ENCODE results near the gene STRAP. TPM values are rescaled to one million over a fixed set of nuclear protein-coding genes. Genes with fewer than 3 reads are reported as not detected.
"Not testable (repeated sequence)": the region's sequence is repeated elsewhere in the genome, so short reads cannot be mapped to it uniquely, and the experiment has no call there.

STRAP gene
- total and polyA plus RNA-seq, 2 donors (not counting 1 experiment from before 2014, with no cell fraction given) = 44.4 to 49.0 TPM

- CTCF ChIA-PET = no interaction called here
- H3K4me3 Mint-ChIP-seq = no peak overlapping the region
Measured at GRCh38 chr12:15942475-15942874, 60.3 kb downstream of the STRAP start.

GRCh38 chr12:15943519-15943918 is 61.3 kb downstream of the STRAP start:
- H3K9me3 ChIP-seq (ENCODE audit: control extremely low read depth in 1 of 3, control insufficient read depth in 2 of 3, insufficient read depth in 1 of 3, low read length in 2 of 3); H3K27me3 ChIP-seq (replicated peaks in 1 of 4; ENCODE audit: control extremely low read depth in 1 of 4, control insufficient read depth in 3 of 4, insufficient read depth in 4 of 4, low read length in 3 of 4); H3K4me1 ChIP-seq (ENCODE audit: control insufficient read depth in 2 of 2, insufficient read depth in 2 of 2, low read length in 2 of 2); H3K27ac ChIP-seq (ENCODE audit: low read length in 2 of 2); H2AFZ ChIP-seq (ENCODE audit: insufficient read depth, low read depth, low read length, poor library complexity, severe bottlenecking); CTCF ChIA-PET; H3K4me3 Mint-ChIP-seq; H3K27me3 Mint-ChIP-seq; intact Hi-C loops (cut with micrococcal nuclease); H3K36me3 ChIP-seq (replicated peaks in 1 of 2; ENCODE audit: control extremely low read depth in 1 of 2, control insufficient read depth in 1 of 2, extremely low read depth in 1 of 2, insufficient read depth in 2 of 2, low read length in 1 of 2); H3K4me2 ChIP-seq (replicated peaks; ENCODE audit: low read depth, low read length, poor library complexity, severe bottlenecking); POLR2A ChIA-PET; ATAC-seq (ENCODE audit: low read depth); H3K9ac ChIP-seq (ENCODE audit: low read length); H3K4me3 ChIP-seq (ENCODE audit: control extremely low read depth in 1 of 5, extremely low read depth in 1 of 5, insufficient read depth in 1 of 5, low read depth in 2 of 5, low read length in 4 of 5); H3K27ac Mint-ChIP-seq; DNase-seq; H3K9me3 Mint-ChIP-seq (ENCODE audit: insufficient read depth); H4K20me1 ChIP-seq (ENCODE audit: control insufficient read depth, insufficient read depth, low read length, poor library complexity, severe bottlenecking): not testable (repeated sequence)
- peaks cover 23% of the 10 kb centered on the region for H3K4me1 Mint-ChIP-seq
- no CpG with 5 or more reads among the region's 5 CpGs for WGBS (ENCODE audit: insufficient coverage)
- peaks cover 13% of the 10 kb centered on the region for H3K79me2 ChIP-seq (ENCODE audit: control insufficient read depth, insufficient read depth, low read length)

More at GRCh38 chr12:15942475-15942874, 60.3 kb downstream of the STRAP start:
- Histone ChIP-seq H2AFZ (ENCODE audit: insufficient read depth, low read depth, low read length, poor library complexity, severe bottlenecking) (no peak overlapping the region), H3K79me2 (ENCODE audit: control insufficient read depth, insufficient read depth, low read length) (peaks cover 13% of the 10 kb centered on the region), H3K9me3 (ENCODE audit: control extremely low read depth in 1 of 3, control insufficient read depth in 2 of 3, insufficient read depth in 1 of 3, low read length in 2 of 3) (peaks cover 1 to 7% (median 3%) of the 10 kb centered on the region in 3 donors), H3K36me3 (replicated peaks in 1 of 2; ENCODE audit: control extremely low read depth in 1 of 2, control insufficient read depth in 1 of 2, extremely low read depth in 1 of 2, insufficient read depth in 2 of 2, low read length in 1 of 2) (peaks cover 0 to 3% of the 10 kb centered on the region in 2 experiments), H4K20me1 (ENCODE audit: control insufficient read depth, insufficient read depth, low read length, poor library complexity, severe bottlenecking) (no peaks in the 10 kb centered on the region), H3K27me3 (replicated peaks in 1 of 4; ENCODE audit: control extremely low read depth in 1 of 4, control insufficient read depth in 3 of 4, insufficient read depth in 4 of 4, low read length in 3 of 4) (no peaks in the 10 kb centered on the region), H3K4me2 (replicated peaks; ENCODE audit: low read depth, low read length, poor library complexity, severe bottlenecking) (no peak overlapping the region), H3K4me3 (ENCODE audit: control extremely low read depth in 1 of 5, extremely low read depth in 1 of 5, insufficient read depth in 1 of 5, low read depth in 2 of 5, low read length in 4 of 5) (no peak overlapping the region), H3K9ac (ENCODE audit: low read length) (no peak overlapping the region), H3K4me1 (ENCODE audit: control insufficient read depth in 2 of 2, insufficient read depth in 2 of 2, low read length in 2 of 2) (no peaks in the 10 kb centered on the region), H3K27ac (ENCODE audit: low read length in 2 of 2) (no peak overlapping the region)
- intact Hi-C loops (cut with micrococcal nuclease) = no loop called here
- Mint-ChIP-seq H3K9me3 (ENCODE audit: insufficient read depth) (peaks cover 5% of the 10 kb centered on the region), H3K4me1 (peaks cover 29% of the 10 kb centered on the region), H3K27ac (no peak overlapping the region), H3K27me3 (no peaks in the 10 kb centered on the region)
- POLR2A ChIA-PET = no interaction called here
- WGBS (ENCODE audit: insufficient coverage) = 83% methylated on average over 1 of the region's 5 CpGs
- DNase-seq (no peak), ATAC-seq (ENCODE audit: low read depth) (no peak)
- TF ChIP-seq EZH2 (IDR thresholded peaks at IDR 0.05; ENCODE audit: borderline replicate concordance, insufficient read depth, low read depth, low read length, poor library complexity, severe bottlenecking) (no peak), CTCF (IDR thresholded peaks at IDR 0.05) (no peak)

GRCh38 chr12:15948461-15948860 is 66.3 kb downstream of the STRAP start:
- not testable (repeated sequence) for H3K27me3 ChIP-seq (replicated peaks in 1 of 4; ENCODE audit: control extremely low read depth in 1 of 4, control insufficient read depth in 3 of 4, insufficient read depth in 4 of 4, low read length in 3 of 4); H3K4me3 Mint-ChIP-seq
- 100% methylated on average over 5 of the region's 10 CpGs for WGBS (ENCODE audit: insufficient coverage)

More at GRCh38 chr12:15948461-15948860, 66.3 kb downstream of the STRAP start:
- H3K9ac ChIP-seq (ENCODE audit: low read length); intact Hi-C loops (cut with micrococcal nuclease); H3K9me3 Mint-ChIP-seq (ENCODE audit: insufficient read depth); ATAC-seq (ENCODE audit: low read depth); DNase-seq; CTCF ChIA-PET; H3K27me3 Mint-ChIP-seq; H3K36me3 ChIP-seq (replicated peaks in 1 of 2; ENCODE audit: control extremely low read depth in 1 of 2, control insufficient read depth in 1 of 2, extremely low read depth in 1 of 2, insufficient read depth in 2 of 2, low read length in 1 of 2); H2AFZ ChIP-seq (ENCODE audit: insufficient read depth, low read depth, low read length, poor library complexity, severe bottlenecking); H3K27ac ChIP-seq (ENCODE audit: low read length in 2 of 2); H3K27ac Mint-ChIP-seq; H3K4me2 ChIP-seq (replicated peaks; ENCODE audit: low read depth, low read length, poor library complexity, severe bottlenecking); H3K4me3 ChIP-seq (ENCODE audit: control extremely low read depth in 1 of 5, extremely low read depth in 1 of 5, insufficient read depth in 1 of 5, low read depth in 2 of 5, low read length in 4 of 5); H3K4me1 ChIP-seq (ENCODE audit: control insufficient read depth in 2 of 2, insufficient read depth in 2 of 2, low read length in 2 of 2); H4K20me1 ChIP-seq (ENCODE audit: control insufficient read depth, insufficient read depth, low read length, poor library complexity, severe bottlenecking); POLR2A ChIA-PET: not testable (repeated sequence)
- Histone ChIP-seq H3K79me2 (ENCODE audit: control insufficient read depth, insufficient read depth, low read length) (peaks cover 14% of the 10 kb centered on the region), H3K9me3 (ENCODE audit: control extremely low read depth in 1 of 3, control insufficient read depth in 2 of 3, insufficient read depth in 1 of 3, low read length in 2 of 3) (peaks cover 0 to 11% (median 0%) of the 10 kb centered on the region in 3 donors)
- H3K4me1 Mint-ChIP-seq = peaks cover 26% of the 10 kb centered on the region

Data from B cell (primary cell).